Caco-2 (cell line): ENCODE results near the gene TP63. TPM values are rescaled to one million over a fixed set of nuclear protein-coding genes. Genes with fewer than 3 reads are reported as not detected.

Experiments
- BruUV-seq: library from RNA; stranded (reverse); fragments of 400-500 nt; replicated peaks from 2 replicates; lab custom pipeline; 2021; lab: Mats Ljungman, UMichigan
- CTCF ChIA-PET: fragments of 300-600 bp; sonication (Branson Sonifier 250); formaldehyde crosslinking; loops from one replicate; lab custom pipeline; 2022; ENCODE audit warnings: antibody characterized with exemption; lab: Charles Lee
- POLR2A ChIA-PET: fragments of 300-600 bp; sonication (Branson Sonifier 250); formaldehyde crosslinking; loops from one replicate; lab custom pipeline; 2022; ENCODE audit warnings: antibody characterized with exemption; lab: Charles Lee
- DNase-seq, 2 experiments: peaks; one replicate each; pipeline versions ENCODE4 v3.0.0 to v3.0.0-alpha.2; 2020 to 2022
- H3K27me3 ChIP-seq: replicated peaks from 2 replicates; pipeline ENCODE4 v1.6.0; 2011; ENCODE audit warnings: low read length; ENCODE audit not compliant: control insufficient read depth, insufficient read depth
- H3K36me3 ChIP-seq: 2 replicates; pipeline ENCODE4 v1.5.1; 2011; ENCODE audit warnings: low read length; ENCODE audit not compliant: control insufficient read depth, insufficient read depth
- H3K4me1 ChIP-seq: fragments of 250-450 bp; sonication (Bioruptor Pico); 2 replicates; pipeline ENCODE4 v1.5.1; 2020; ENCODE audit warnings: mild to moderate bottlenecking
- H3K4me3 ChIP-seq: 2 replicates; pipeline ENCODE4 v1.5.1; 2011; ENCODE audit warnings: low read depth, mild to moderate bottlenecking, control low read depth, low read length
- H3K9me3 ChIP-seq: fragments of 250-450 bp; sonication (Bioruptor Pico); 2 replicates; pipeline ENCODE4 v1.5.1; 2020; ENCODE audit warnings: mild to moderate bottlenecking, moderate library complexity
- H3K27ac Mint-ChIP-seq: one replicate; pipeline ENCODE4 v1.8.0; 2022; ENCODE audit warnings: mixed read lengths; ENCODE audit not compliant: unreplicated experiment
- H3K27me3 Mint-ChIP-seq: one replicate; pipeline ENCODE4 v1.8.0; 2022; ENCODE audit warnings: mixed read lengths; ENCODE audit not compliant: insufficient read depth, unreplicated experiment
- H3K36me3 Mint-ChIP-seq: one replicate; pipeline ENCODE4 v1.8.0; 2022; ENCODE audit warnings: mild to moderate bottlenecking, mixed read lengths; ENCODE audit not compliant: insufficient read depth, unreplicated experiment
- H3K4me1 Mint-ChIP-seq: one replicate; pipeline ENCODE4 v1.8.0; 2022; ENCODE audit warnings: low read depth, mixed read lengths; ENCODE audit not compliant: unreplicated experiment
- H3K4me3 Mint-ChIP-seq: one replicate; pipeline ENCODE4 v1.8.0; 2022; ENCODE audit warnings: mild to moderate bottlenecking, moderate library complexity, mixed read lengths; ENCODE audit not compliant: unreplicated experiment
- H3K9me3 Mint-ChIP-seq: one replicate; pipeline ENCODE4 v1.8.0; 2022; ENCODE audit warnings: mixed read lengths; ENCODE audit not compliant: unreplicated experiment
- CTCF ChIP-seq, 2 experiments: fragments of 200-600 bp in 1 of 2; IDR thresholded peaks; 1 replicate in 1 of 2; 2 replicates in 1 of 2; pipeline versions ENCODE4 v1.5.1 to v1.8.0; 2011 to 2022; ENCODE audit warnings: antibody characterized with exemption in 1 of 2, control low read depth in 1 of 2, inconsistent platforms in 1 of 2, low read depth in 1 of 2, low read length in 1 of 2, mild to moderate bottlenecking in 1 of 2, moderate library complexity in 1 of 2; ENCODE audit not compliant: insufficient read depth in 1 of 2, severe bottlenecking in 1 of 2, unreplicated experiment in 1 of 2
- intact Hi-C: fragments of 100-400 bp; cut with micrococcal nuclease; formaldehyde crosslinking; loops from one replicate; pipeline ENCODE4 v1.10.0; 2022; ENCODE audit not compliant: unreplicated experiment
- total RNA-seq: library from RNA; stranded (reverse); gene quantifications from 2 replicates; pipeline ENCODE4 v1.2.3, GENCODE V29; 2022

TP63 gene
- total RNA-seq, 1 experiment from 2014 or later, result 1.2 TPM

- H3K9me3 Mint-ChIP-seq, result no peaks in the 10 kb centered on the region
- POLR2A ChIA-PET, result no interaction called here
Observed at GRCh38 chr3:189797103-189797750, 166.0 kb downstream of the TP63 start.

GRCh38 chr3:189799366-189799765 is 168.2 kb downstream of the TP63 start:
- intact Hi-C loops, result no loop called here
- H3K36me3 ChIP-seq, result no peaks in the 10 kb centered on the region

More at GRCh38 chr3:189797103-189797750, 166.0 kb downstream of the TP63 start:
- Mint-ChIP-seq H3K27ac (no peak overlapping the region), H3K27me3 (no peaks in the 10 kb centered on the region), H3K36me3 (no peaks in the 10 kb centered on the region), H3K4me1 (no peaks in the 10 kb centered on the region), H3K4me3 (no peak overlapping the region)
- Histone ChIP-seq H3K4me1 (no peaks in the 10 kb centered on the region), H3K36me3 (no peaks in the 10 kb centered on the region), H3K27me3 (no peaks in the 10 kb centered on the region), H3K4me3 (no peak overlapping the region), H3K9me3 (no peaks in the 10 kb centered on the region)
- CTCF ChIA-PET, result no interaction called here
- no peak for DNase-seq
- no peak for TF ChIP-seq CTCF (IDR thresholded peaks at IDR 0.05; ENCODE audit: insufficient read depth in 1 of 2, low read depth in 1 of 2, low read length in 1 of 2, severe bottlenecking in 1 of 2, unreplicated experiment in 1 of 2)
- no TSS peak for BruUV-seq
- intact Hi-C loops, result no loop called here

GRCh38 chr3:189800436-189800835 is 169.2 kb downstream of the TP63 start:
- Histone ChIP-seq H3K4me1 (peaks cover under 1% of the 10 kb centered on the region; the same call in 1 of the 2 replicates), H3K9me3 (no peaks in the 10 kb centered on the region), H3K36me3 (no peaks in the 10 kb centered on the region), H3K27me3 (no peaks in the 10 kb centered on the region), H3K4me3 (no peak overlapping the region)
- no peak overlapping the region for H3K27ac Mint-ChIP-seq
- ChIA-PET CTCF (interaction anchor here (0.6 kb wide), 1 partner anchor 141 kb away, joined by 4 read pairs; no protein-coding TSS in a partner anchor), POLR2A (no interaction called here)
- no peak for TF ChIP-seq CTCF (IDR thresholded peaks at IDR 0.05; ENCODE audit: insufficient read depth in 1 of 2, low read depth in 1 of 2, low read length in 1 of 2, severe bottlenecking in 1 of 2, unreplicated experiment in 1 of 2)
- no peaks in the 10 kb centered on the region for H3K27me3 Mint-ChIP-seq
- H3K36me3 Mint-ChIP-seq, result no peaks in the 10 kb centered on the region
- no peaks in the 10 kb centered on the region for H3K4me1 Mint-ChIP-seq
- no peak overlapping the region for H3K4me3 Mint-ChIP-seq
- DNase-seq, result no peak
- BruUV-seq, result no TSS peak
- intact Hi-C loops, result no loop called here
- no peaks in the 10 kb centered on the region for H3K9me3 Mint-ChIP-seq

More at GRCh38 chr3:189799366-189799765, 168.2 kb downstream of the TP63 start:
- Mint-ChIP-seq H3K27me3 (no peaks in the 10 kb centered on the region), H3K9me3 (no peaks in the 10 kb centered on the region), H3K4me3 (no peak overlapping the region), H3K4me1 (no peaks in the 10 kb centered on the region), H3K27ac (no peak overlapping the region), H3K36me3 (no peaks in the 10 kb centered on the region)
- CTCF ChIA-PET, result no interaction called here
- POLR2A ChIA-PET, result no interaction called here
- BruUV-seq, result no TSS peak
- no peak for TF ChIP-seq CTCF (IDR thresholded peaks at IDR 0.05; ENCODE audit: insufficient read depth in 1 of 2, low read depth in 1 of 2, low read length in 1 of 2, severe bottlenecking in 1 of 2, unreplicated experiment in 1 of 2)
- Histone ChIP-seq H3K4me1 (no peaks in the 10 kb centered on the region), H3K27me3 (no peaks in the 10 kb centered on the region), H3K4me3 (no peak overlapping the region), H3K9me3 (no peaks in the 10 kb centered on the region)
- no peak for DNase-seq
